ENCODE measurements around the gene ECT2L. TPM values are rescaled to one million over a fixed set of nuclear protein-coding genes. Genes with fewer than 3 reads are reported as not detected.

The ECT2L gene
- total and polyA plus RNA-seq, 4 donors: under 0.01 to 0.32 TPM; not detected in 2

GRCh38 chr6:138814179-138814834, 18.4 kb downstream of the ECT2L start:
- Histone ChIP-seq H3K4me3 (ENCODE audit: low read depth in 1 of 3, low read length in 3 of 3) (no peak overlapping the region), H3K4me1 (ENCODE audit: control insufficient read depth in 4 of 4, insufficient read depth in 4 of 4, low read length in 3 of 4) (no peaks in the 10 kb centered on the region), H3K36me3 (ENCODE audit: control insufficient read depth in 4 of 4, insufficient read depth in 3 of 4, low read depth in 1 of 4, low read length in 3 of 4) (no peaks in the 10 kb centered on the region), H3K9me3 (ENCODE audit: control insufficient read depth in 4 of 4, low read length in 3 of 4) (no peaks in the 10 kb centered on the region), H3K27me3 (ENCODE audit: control insufficient read depth in 4 of 4, insufficient read depth in 4 of 4, low read length in 3 of 4) (no peaks in the 10 kb centered on the region), H3K9ac (ENCODE audit: low read depth in 1 of 2, low read length in 2 of 2) (no peak overlapping the region), H3K27ac (ENCODE audit: low read depth in 1 of 2, low read length in 2 of 2) (no peak overlapping the region)
- DNase-seq (ENCODE audit: low spot score): no peak
- no peak for TF ChIP-seq GABPA (IDR thresholded peaks at IDR 0.05 in 1 of 2, conservative IDR thresholded peaks at IDR 0.05 in 1 of 2)
- no peak for TF ChIP-seq HNF4G (IDR thresholded peaks at IDR 0.05)
- TF ChIP-seq FOXA1 (IDR thresholded peaks at IDR 0.05): no peak
- TF ChIP-seq ZBTB33 (IDR thresholded peaks at IDR 0.05): no peak
- no peak for TF ChIP-seq REST (IDR thresholded peaks at IDR 0.05)
- TF ChIP-seq JUND (IDR thresholded peaks at IDR 0.05): no peak
- TF ChIP-seq RXRA (IDR thresholded peaks at IDR 0.05): no peak
- no peak for TF ChIP-seq FOXA2 (IDR thresholded peaks at IDR 0.05)
- no peak for TF ChIP-seq HNF4A (conservative IDR thresholded peaks at IDR 0.05)
- WGBS: 64% methylated on average over 5 of the region's 5 CpGs

GRCh38 chr6:138815221-138815620, 19.3 kb downstream of the ECT2L start:
- no peaks in the 10 kb centered on the region for H3K27me3 ChIP-seq (ENCODE audit: control insufficient read depth in 4 of 4, insufficient read depth in 4 of 4, low read length in 3 of 4)
- no peak for TF ChIP-seq FOXA1 (IDR thresholded peaks at IDR 0.05)
- TF ChIP-seq HNF4A (conservative IDR thresholded peaks at IDR 0.05): no peak
- no peak for TF ChIP-seq SP1 (IDR thresholded peaks at IDR 0.05)
- TF ChIP-seq REST (IDR thresholded peaks at IDR 0.05): no peak
- TF ChIP-seq ZBTB33 (IDR thresholded peaks at IDR 0.05): no peak
- TF ChIP-seq GABPA (IDR thresholded peaks at IDR 0.05 in 1 of 2, conservative IDR thresholded peaks at IDR 0.05 in 1 of 2): no peak
- no peak for TF ChIP-seq RXRA (IDR thresholded peaks at IDR 0.05)
- TF ChIP-seq CTCF (IDR thresholded peaks at IDR 0.05; ENCODE audit: low read depth, low read length, missing input control): no peak
- no peak for TF ChIP-seq HNF4G (IDR thresholded peaks at IDR 0.05)
- no peak for TF ChIP-seq MAX (IDR thresholded peaks at IDR 0.05)
- no peak for TF ChIP-seq RAD21 (IDR thresholded peaks at IDR 0.05)
- no peak overlapping the region for H3K9ac ChIP-seq (ENCODE audit: low read depth in 1 of 2, low read length in 2 of 2)
- WGBS: 73% methylated on average over 6 of the region's 6 CpGs
- no peak for DNase-seq (ENCODE audit: low spot score)
- no peak overlapping the region for H3K27ac ChIP-seq (ENCODE audit: low read depth in 1 of 2, low read length in 2 of 2)
- no peak overlapping the region for H3K4me3 ChIP-seq (ENCODE audit: low read depth in 1 of 3, low read length in 3 of 3)
- H3K9me3 ChIP-seq (ENCODE audit: control insufficient read depth in 4 of 4, low read length in 3 of 4): no peaks in the 10 kb centered on the region
- no peaks in the 10 kb centered on the region for H3K36me3 ChIP-seq (ENCODE audit: control insufficient read depth in 4 of 4, insufficient read depth in 3 of 4, low read depth in 1 of 4, low read length in 3 of 4)
- no peaks in the 10 kb centered on the region for H3K4me1 ChIP-seq (ENCODE audit: control insufficient read depth in 4 of 4, insufficient read depth in 4 of 4, low read length in 3 of 4)
